Measurements from ENCODE around the gene ORAI3. TPM values are rescaled to one million over a fixed set of nuclear protein-coding genes. Genes with fewer than 3 reads are reported as not detected.

ORAI3 gene
- polyA plus RNA-seq, 1 experiment, result 23.7 TPM

GRCh38 chr16:30982548-30983288 lies 33.9 kb downstream of the ORAI3 start:
- ChIA-PET CTCF (interaction anchor here (0.7 to 4.4 kb wide), 4 partner anchors 11 to 481 kb away, joined by 3 to 26 read pairs (median 8); partner anchors contain the start of gene ZNF843), POLR2A (no interaction called here)
- no peaks in the 10 kb centered on the region for H3K27me3 ChIP-seq (ENCODE audit: control insufficient read depth, insufficient read depth, low read length)
- H3K9me3 ChIP-seq (ENCODE audit: control insufficient read depth, insufficient read depth, low read length), result no peaks in the 10 kb centered on the region; the same call in 1 of the 2 replicates
- H3K4me3 ChIP-seq (ENCODE audit: low read depth, low read length), result no peak overlapping the region
- DNase-seq (ENCODE audit: low read depth, low spot score), result no peak
- H3K27ac ChIP-seq (ENCODE audit: low read depth, low read length), result no peak overlapping the region
- TF ChIP-seq CTCF (IDR thresholded peaks at IDR 0.05; ENCODE audit: low read depth, low read length), result no peak

- Histone ChIP-seq H3K9me3 (ENCODE audit: control insufficient read depth, insufficient read depth, low read length) (no peaks in the 10 kb centered on the region; the same call in 1 of the 2 replicates), H3K4me3 (ENCODE audit: low read depth, low read length) (no peak overlapping the region), H3K27me3 (ENCODE audit: control insufficient read depth, insufficient read depth, low read length) (no peaks in the 10 kb centered on the region), H3K27ac (ENCODE audit: low read depth, low read length) (no peak overlapping the region)
- ChIA-PET POLR2A (no interaction called here), CTCF (interaction anchor here (0.9 to 4.4 kb wide), 7 partner anchors 10 to 894 kb away, joined by 3 to 32 read pairs (median 12); partner anchors contain the start of gene ZNF843)
- no peak for TF ChIP-seq CTCF (IDR thresholded peaks at IDR 0.05; ENCODE audit: low read depth, low read length)
- no peak for DNase-seq (ENCODE audit: low read depth, low spot score)
These were observed 34.5 kb downstream of the ORAI3 start for GRCh38 chr16:30983289-30983889.

- CTCF ChIA-PET, result interaction anchor here (0.6 to 4.4 kb wide), 28 partner anchors 8 to 893 kb away, joined by 3 to 32 read pairs (median 4); partner anchors contain the start of genes ZNF267 and ZNF843
- no peaks in the 10 kb centered on the region; the same call in 1 of the 2 replicates for H3K9me3 ChIP-seq (ENCODE audit: control insufficient read depth, insufficient read depth, low read length)
- TF ChIP-seq CTCF (IDR thresholded peaks at IDR 0.05; ENCODE audit: low read depth, low read length), result no peak
- DNase-seq (ENCODE audit: low read depth, low spot score), result no peak
- no peak overlapping the region for H3K4me3 ChIP-seq (ENCODE audit: low read depth, low read length)
- H3K27me3 ChIP-seq (ENCODE audit: control insufficient read depth, insufficient read depth, low read length), result no peaks in the 10 kb centered on the region
- POLR2A ChIA-PET, result interaction anchor here (0.6 to 2.0 kb wide), 4 partner anchors 10 to 196 kb away, joined by 3 to 11 read pairs (median 8); partner anchors contain the start of genes FUS, KAT8, ZNF646 and ZNF668
- peak overlapping the region; percentile 11 for H3K27ac ChIP-seq (ENCODE audit: low read depth, low read length)
These were observed 35.2 kb downstream of the ORAI3 start for GRCh38 chr16:30983898-30984610.

- H3K27ac ChIP-seq (ENCODE audit: low read depth, low read length), result peak within 1 kb of the TSS; percentile 11
- TF ChIP-seq CTCF (IDR thresholded peaks at IDR 0.05; ENCODE audit: low read depth, low read length), result peak; percentile 90
These were observed 36.0 kb downstream of the ORAI3 start, which contains the start of gene HSD3B7 for GRCh38 chr16:30984669-30985400. HSD3B7 (plus strand) TSS chr16:30985207; CDS start chr16:30985659, 452 bp downstream.

More at GRCh38 chr16:30984669-30985400, 36.0 kb downstream of the ORAI3 start, which contains the start of gene HSD3B7:
- Histone ChIP-seq H3K9me3 (ENCODE audit: control insufficient read depth, insufficient read depth, low read length) (no peaks in the 10 kb centered on the region; the same call in 1 of the 2 replicates), H3K27me3 (ENCODE audit: control insufficient read depth, insufficient read depth, low read length) (no peaks in the 10 kb centered on the region), H3K4me3 (ENCODE audit: low read depth, low read length) (peak within 1 kb of the TSS; percentile 53)
- peak; percentile 44 for DNase-seq (ENCODE audit: low read depth, low spot score)
- ChIA-PET CTCF (interaction anchor here (0.6 to 4.4 kb wide), 28 partner anchors 9 to 892 kb away, joined by 3 to 32 read pairs (median 4); partner anchors contain the start of genes ZNF267 and ZNF843), POLR2A (interaction anchor here (0.6 to 2.0 kb wide), 5 partner anchors 9 to 195 kb away, joined by 3 to 11 read pairs (median 5); partner anchors contain the start of genes FUS, KAT8, ZNF646 and ZNF668)

Measured in AG04450 (cell line).